ENCODE data around the gene SUSD4. TPM values are rescaled to one million over a fixed set of nuclear protein-coding genes. Genes with fewer than 3 reads are reported as not detected.

The SUSD4 gene
- total RNA-seq, 1 donor from 2014 or later: not detected

GRCh38 chr1:223394706-223395105 lies 30.7 kb upstream of the SUSD4 start:
- no peaks in the 10 kb centered on the region for H3K27me3 Mint-ChIP-seq (ENCODE audit: unreplicated experiment)
- H3K27ac Mint-ChIP-seq (ENCODE audit: unreplicated experiment): no peak overlapping the region
- H3K4me1 Mint-ChIP-seq (ENCODE audit: unreplicated experiment): no peaks in the 10 kb centered on the region
- no peak overlapping the region for H3K4me3 Mint-ChIP-seq (ENCODE audit: unreplicated experiment)
- no peaks in the 10 kb centered on the region for H3K36me3 Mint-ChIP-seq (ENCODE audit: unreplicated experiment)
- TF ChIP-seq, protein P1, sequence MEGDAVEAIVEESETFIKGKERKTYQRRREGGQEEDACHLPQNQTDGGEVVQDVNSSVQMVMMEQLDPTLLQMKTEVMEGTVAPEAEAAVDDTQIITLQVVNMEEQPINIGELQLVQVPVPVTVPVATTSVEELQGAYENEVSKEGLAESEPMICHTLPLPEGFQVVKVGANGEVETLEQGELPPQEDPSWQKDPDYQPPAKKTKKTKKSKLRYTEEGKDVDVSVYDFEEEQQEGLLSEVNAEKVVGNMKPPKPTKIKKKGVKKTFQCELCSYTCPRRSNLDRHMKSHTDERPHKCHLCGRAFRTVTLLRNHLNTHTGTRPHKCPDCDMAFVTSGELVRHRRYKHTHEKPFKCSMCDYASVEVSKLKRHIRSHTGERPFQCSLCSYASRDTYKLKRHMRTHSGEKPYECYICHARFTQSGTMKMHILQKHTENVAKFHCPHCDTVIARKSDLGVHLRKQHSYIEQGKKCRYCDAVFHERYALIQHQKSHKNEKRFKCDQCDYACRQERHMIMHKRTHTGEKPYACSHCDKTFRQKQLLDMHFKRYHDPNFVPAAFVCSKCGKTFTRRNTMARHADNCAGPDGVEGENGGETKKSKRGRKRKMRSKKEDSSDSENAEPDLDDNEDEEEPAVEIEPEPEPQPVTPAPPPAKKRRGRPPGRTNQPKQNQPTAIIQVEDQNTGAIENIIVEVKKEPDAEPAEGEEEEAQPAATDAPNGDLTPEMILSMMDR (IDR thresholded peaks at IDR 0.05): no peak
- peaks cover 4% of the 10 kb centered on the region for H3K9me3 Mint-ChIP-seq (ENCODE audit: unreplicated experiment)
- DNase-seq (ENCODE audit: extremely low spot score, unreplicated experiment): no peak

DNA sequence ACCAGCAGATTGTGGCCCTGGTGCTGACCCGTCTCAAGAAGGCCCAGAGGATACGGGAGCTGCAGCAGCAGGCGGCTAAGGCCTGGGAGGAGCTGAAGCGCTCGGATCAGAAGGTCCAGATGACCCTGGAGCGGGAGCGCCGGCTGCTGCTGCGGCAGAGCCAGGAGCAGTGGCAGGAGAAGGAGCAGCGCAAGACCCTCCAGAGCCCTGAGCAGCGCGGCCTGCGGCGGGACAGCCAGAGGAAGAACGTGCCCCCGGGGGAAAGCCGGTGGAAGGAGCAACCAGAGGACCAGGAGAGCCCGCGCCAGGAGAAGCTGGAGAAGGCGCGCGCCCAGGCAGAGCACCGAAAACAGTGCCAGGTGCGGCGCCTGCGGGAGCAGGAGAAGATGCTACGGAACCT lies 30.3 kb upstream of the SUSD4 start:
- Mint-ChIP-seq H3K9me3 (ENCODE audit: unreplicated experiment) (peaks cover 4% of the 10 kb centered on the region), H3K4me3 (ENCODE audit: unreplicated experiment) (no peak overlapping the region), H3K27ac (ENCODE audit: unreplicated experiment) (no peak overlapping the region), H3K27me3 (ENCODE audit: unreplicated experiment) (no peaks in the 10 kb centered on the region), H3K36me3 (ENCODE audit: unreplicated experiment) (no peaks in the 10 kb centered on the region), H3K4me1 (ENCODE audit: unreplicated experiment) (no peaks in the 10 kb centered on the region)
- DNase-seq (ENCODE audit: extremely low spot score, unreplicated experiment): no peak
- TF ChIP-seq, protein P1 (IDR thresholded peaks at IDR 0.05): no peak

- Mint-ChIP-seq H3K4me3 (ENCODE audit: unreplicated experiment) (no peak within 1 kb of the TSS), H3K36me3 (ENCODE audit: unreplicated experiment) (no peaks in the 10 kb centered on the region), H3K9me3 (ENCODE audit: unreplicated experiment) (peaks cover 4% of the 10 kb centered on the region), H3K27ac (ENCODE audit: unreplicated experiment) (no peak within 1 kb of the TSS), H3K4me1 (ENCODE audit: unreplicated experiment) (no peaks in the 10 kb centered on the region), H3K27me3 (ENCODE audit: unreplicated experiment) (no peaks in the 10 kb centered on the region)
- DNase-seq (ENCODE audit: extremely low spot score, unreplicated experiment): no peak
- TF ChIP-seq, protein P1 (IDR thresholded peaks at IDR 0.05): no peak
Measured at GRCh38 chr1:223393275-223394214, 29.6 kb upstream of the SUSD4 start, which contains the start of gene CCDC185. Gene CCDC185, plus strand, starts transcription at chr1:223393415. Its CDS starts 61 bp downstream, at chr1:223393476.

DNA sequence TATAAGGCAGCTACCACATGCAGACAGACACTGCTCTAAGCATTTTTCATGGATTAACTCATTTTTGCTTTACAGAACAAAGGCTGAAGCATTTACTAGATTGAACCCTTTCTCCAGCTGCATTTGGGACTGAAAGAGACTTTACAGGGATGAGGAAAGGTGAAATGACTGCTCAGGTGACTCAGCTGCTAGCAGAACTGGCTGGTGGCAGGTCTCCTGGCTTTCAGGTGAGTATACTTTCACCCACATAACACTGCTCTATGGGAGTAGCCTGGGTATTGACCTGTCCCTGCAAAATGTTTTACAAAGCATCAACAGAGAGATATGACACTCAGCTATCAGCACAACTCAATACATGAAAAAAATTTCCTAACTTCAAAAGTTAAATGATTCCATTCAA lies 26.6 kb upstream of the SUSD4 start:
- Mint-ChIP-seq H3K36me3 (ENCODE audit: unreplicated experiment) (no peaks in the 10 kb centered on the region), H3K4me3 (ENCODE audit: unreplicated experiment) (no peak overlapping the region), H3K9me3 (ENCODE audit: unreplicated experiment) (peaks cover 4% of the 10 kb centered on the region), H3K4me1 (ENCODE audit: unreplicated experiment) (no peaks in the 10 kb centered on the region), H3K27me3 (ENCODE audit: unreplicated experiment) (no peaks in the 10 kb centered on the region), H3K27ac (ENCODE audit: unreplicated experiment) (no peak overlapping the region)
- no peak for DNase-seq (ENCODE audit: extremely low spot score, unreplicated experiment)
- TF ChIP-seq, protein P1 (IDR thresholded peaks at IDR 0.05): no peak

DNA sequence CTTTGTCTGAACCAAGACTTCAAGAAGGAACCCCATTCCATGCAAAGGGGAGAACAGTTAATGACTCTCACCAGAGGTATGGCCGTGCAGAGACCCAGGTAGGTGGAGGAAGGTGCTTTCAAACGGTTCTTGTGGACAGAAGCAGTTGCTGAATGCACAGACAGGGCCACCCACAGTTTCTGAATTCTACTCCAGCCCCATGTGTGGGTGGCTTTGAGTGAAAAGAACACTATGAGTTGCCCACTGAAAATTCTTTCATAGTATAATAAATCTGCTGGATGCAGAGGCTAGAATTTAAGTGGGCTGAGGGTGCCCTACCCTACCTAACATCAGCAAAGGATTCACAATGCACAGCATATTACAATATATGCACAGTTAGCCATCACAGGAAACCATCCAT lies 22.0 kb upstream of the SUSD4 start:
- Mint-ChIP-seq H3K4me1 (ENCODE audit: unreplicated experiment) (no peaks in the 10 kb centered on the region), H3K9me3 (ENCODE audit: unreplicated experiment) (no peaks in the 10 kb centered on the region), H3K4me3 (ENCODE audit: unreplicated experiment) (no peak overlapping the region), H3K36me3 (ENCODE audit: unreplicated experiment) (no peaks in the 10 kb centered on the region), H3K27me3 (ENCODE audit: unreplicated experiment) (no peaks in the 10 kb centered on the region), H3K27ac (ENCODE audit: unreplicated experiment) (no peak overlapping the region)
- TF ChIP-seq, protein P1 (IDR thresholded peaks at IDR 0.05): no peak
- no peak for DNase-seq (ENCODE audit: extremely low spot score, unreplicated experiment)

Data from osteocyte (in vitro differentiated cells).